Measurements from ENCODE around the gene GLYATL1B.

GLYATL1B gene

DNA sequence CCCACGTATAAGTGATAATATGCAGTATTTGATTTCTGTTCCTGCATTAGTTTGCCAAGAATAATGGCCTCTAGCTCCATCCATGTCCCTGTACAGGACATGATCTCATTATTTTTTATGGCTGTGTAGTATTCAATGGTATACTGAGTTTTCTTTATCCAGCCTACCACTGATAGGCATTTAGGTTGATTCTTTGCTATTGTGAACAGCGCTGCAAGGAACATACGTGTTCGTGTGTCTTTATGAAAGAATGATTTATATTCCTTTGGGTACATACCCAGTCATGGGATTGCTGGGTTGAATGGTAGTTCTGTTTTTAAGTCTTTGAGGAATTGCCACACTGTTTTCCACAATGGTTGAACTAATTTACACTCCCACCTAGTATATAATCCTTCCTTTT lies 55.1 kb downstream of the GLYATL1B start:
- TF ChIP-seq, protein P1, sequence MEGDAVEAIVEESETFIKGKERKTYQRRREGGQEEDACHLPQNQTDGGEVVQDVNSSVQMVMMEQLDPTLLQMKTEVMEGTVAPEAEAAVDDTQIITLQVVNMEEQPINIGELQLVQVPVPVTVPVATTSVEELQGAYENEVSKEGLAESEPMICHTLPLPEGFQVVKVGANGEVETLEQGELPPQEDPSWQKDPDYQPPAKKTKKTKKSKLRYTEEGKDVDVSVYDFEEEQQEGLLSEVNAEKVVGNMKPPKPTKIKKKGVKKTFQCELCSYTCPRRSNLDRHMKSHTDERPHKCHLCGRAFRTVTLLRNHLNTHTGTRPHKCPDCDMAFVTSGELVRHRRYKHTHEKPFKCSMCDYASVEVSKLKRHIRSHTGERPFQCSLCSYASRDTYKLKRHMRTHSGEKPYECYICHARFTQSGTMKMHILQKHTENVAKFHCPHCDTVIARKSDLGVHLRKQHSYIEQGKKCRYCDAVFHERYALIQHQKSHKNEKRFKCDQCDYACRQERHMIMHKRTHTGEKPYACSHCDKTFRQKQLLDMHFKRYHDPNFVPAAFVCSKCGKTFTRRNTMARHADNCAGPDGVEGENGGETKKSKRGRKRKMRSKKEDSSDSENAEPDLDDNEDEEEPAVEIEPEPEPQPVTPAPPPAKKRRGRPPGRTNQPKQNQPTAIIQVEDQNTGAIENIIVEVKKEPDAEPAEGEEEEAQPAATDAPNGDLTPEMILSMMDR (IDR thresholded peaks at IDR 0.05): no peak
- H3K9me3 ChIP-seq: no peaks in the 10 kb centered on the region
- no peaks in the 10 kb centered on the region for H3K27me3 ChIP-seq
- peaks cover 0 to 11% (median 0%) of the 10 kb centered on the region in 3 donors for H3K36me3 ChIP-seq
- peaks cover 0 to 25% (median 8%) of the 10 kb centered on the region in 4 donors for H3K4me1 ChIP-seq
- DNase-seq: no peak
- H3K27ac ChIP-seq: peak overlapping the region in 1 of 2 donors; percentile 88
- intact Hi-C loops (cut with DNase I; ENCODE audit: low total_unique reads): no loop called here
- no peak overlapping the region for H3K4me3 ChIP-seq

DNA sequence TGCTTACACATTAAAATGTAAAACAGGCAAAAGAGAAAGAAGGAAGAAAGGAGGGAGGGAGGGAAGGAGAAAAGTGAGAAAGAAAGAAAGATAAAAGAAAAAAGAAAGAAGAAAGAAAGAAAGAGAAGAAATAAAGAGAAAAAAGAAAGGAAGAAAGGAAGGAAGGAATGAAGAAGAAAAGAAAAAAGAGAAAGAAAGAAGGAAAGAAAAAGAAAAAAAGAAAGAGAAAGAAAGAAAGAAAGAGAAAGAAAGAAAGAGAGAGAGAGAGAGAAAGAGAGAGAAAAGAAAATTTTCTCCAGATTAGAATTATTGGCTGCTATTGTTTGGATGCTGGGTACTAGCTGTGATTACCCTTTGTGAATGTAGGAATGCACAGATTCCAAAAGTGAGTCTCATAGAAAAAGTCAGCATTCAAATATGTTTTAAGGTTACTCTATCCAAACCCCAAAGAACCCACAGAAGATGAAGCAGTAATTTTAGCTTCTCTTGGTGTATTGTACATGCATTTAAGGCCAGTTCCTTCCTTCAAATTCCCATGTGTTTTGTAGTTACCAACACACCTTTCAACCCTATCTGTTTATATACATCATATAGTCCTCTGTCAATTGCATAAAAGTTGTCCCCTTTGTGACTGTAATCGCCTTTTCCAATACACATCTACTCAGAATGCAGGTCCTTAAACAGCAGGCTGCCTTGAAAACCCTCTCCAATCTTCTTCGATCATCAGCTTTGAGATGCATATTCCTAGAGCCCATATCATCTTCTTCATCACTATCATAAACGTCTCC lies 55.8 kb downstream of the GLYATL1B start:
- TF ChIP-seq, protein P1 (IDR thresholded peaks at IDR 0.05): no peak
- DNase-seq: no peak
- no peaks in the 10 kb centered on the region for H3K9me3 ChIP-seq
- H3K27me3 ChIP-seq: no peaks in the 10 kb centered on the region
- peak overlapping the region; percentile 88 to 90 for H3K27ac ChIP-seq
- intact Hi-C loops (cut with DNase I; ENCODE audit: low total_unique reads): no loop called here
- H3K4me3 ChIP-seq: peak overlapping the region; percentile 69 to 89
- H3K36me3 ChIP-seq: peaks cover 0 to 11% (median 0%) of the 10 kb centered on the region in 3 donors
- H3K4me1 ChIP-seq: peaks cover 0 to 25% (median 8%) of the 10 kb centered on the region in 4 donors

DNA sequence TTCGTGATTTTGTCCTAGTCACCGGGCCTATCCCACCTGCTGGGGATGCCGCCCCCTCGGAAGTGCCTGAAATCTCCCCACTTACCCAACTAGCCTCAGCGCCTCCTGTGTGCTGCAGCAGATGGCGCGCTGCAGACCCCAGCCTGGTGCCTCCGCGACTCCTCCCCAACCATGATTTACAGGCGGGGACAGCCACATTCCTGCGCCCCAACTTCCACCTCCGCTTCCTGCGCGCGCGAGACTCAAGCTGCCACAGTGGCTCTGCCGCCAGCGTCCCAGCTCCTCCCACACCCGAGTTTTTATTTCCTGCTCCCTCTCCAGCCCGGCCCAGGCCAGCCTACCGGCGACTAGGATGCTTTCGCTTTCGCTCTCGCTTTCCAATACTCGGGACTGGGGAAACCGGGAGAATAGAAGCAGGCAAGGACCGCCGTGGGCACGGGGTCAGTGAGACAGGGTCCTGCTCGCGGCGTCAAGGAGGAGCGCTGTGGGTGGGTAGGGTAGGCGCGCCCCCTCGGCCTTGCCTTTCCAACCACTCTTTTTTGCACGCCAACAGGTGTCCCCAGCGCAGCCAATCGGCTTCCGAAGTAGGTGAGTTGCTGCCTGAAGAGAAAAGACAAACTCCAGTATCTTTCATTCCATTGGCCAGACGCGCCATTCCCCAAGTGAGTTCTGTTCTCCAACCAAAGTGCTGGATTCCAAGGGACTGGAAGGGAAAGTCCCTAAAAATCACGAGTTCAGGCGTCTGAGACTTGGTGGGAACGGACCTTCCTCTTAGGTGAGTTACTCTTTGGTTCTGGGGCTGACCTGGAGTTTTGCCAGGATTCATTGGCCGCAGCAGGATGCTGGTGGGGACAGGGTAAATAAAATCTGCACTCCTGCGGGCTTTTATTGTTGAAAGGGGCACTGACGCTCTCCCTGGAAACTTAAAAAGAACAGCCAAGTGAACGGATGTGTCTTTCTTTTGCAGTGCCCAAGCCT lies 56.7 kb downstream of the GLYATL1B start, which contains the start of gene FAM111A:
Gene FAM111A (plus strand): TSS at position 327 of the 978 bp plus-strand sequence. CDS start 6,017 bp downstream, outside the sequence.
- Histone ChIP-seq H3K9me3 (no peaks in the 10 kb centered on the region), H3K27me3 (no peaks in the 10 kb centered on the region), H3K4me1 (peaks cover 0 to 25% (median 8%) of the 10 kb centered on the region in 4 donors), H3K4me3 (peak within 1 kb of the TSS; percentile 69 to 89), H3K36me3 (peaks cover 0 to 8% (median 0%) of the 10 kb centered on the region in 3 donors), H3K27ac (peak within 1 kb of the TSS; percentile 88 to 90)
- peak; percentile 86 to 93 for DNase-seq
- intact Hi-C loops (cut with DNase I; ENCODE audit: low total_unique reads): no loop called here
- TF ChIP-seq, protein P1 (IDR thresholded peaks at IDR 0.05): peak in 1 of 2 experiments; percentile 9

DNA sequence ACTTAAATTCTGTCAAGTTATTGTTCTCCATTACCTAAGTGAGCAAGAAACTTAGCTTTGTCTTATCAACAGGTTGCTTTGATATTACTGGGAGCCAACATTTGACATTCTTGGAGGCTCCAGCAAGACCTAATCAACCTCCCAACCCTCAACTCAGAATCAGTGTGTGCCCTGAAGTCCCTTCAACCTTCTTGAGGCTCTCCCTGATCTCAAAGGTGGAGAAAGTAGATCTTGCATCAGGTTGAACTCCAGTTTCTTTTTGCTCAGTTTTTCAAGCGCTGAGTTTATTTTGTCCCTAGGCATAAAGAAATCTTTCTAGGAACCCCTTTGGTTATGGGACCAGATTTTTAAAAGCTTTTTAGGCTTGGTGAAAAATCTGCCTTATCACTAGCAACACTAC lies 58.0 kb downstream of the GLYATL1B start:
- no peak for DNase-seq
- H3K9me3 ChIP-seq: no peaks in the 10 kb centered on the region
- intact Hi-C loops (cut with DNase I; ENCODE audit: low total_unique reads): no loop called here
- H3K4me3 ChIP-seq: peak overlapping the region; percentile 52 to 89
- H3K27me3 ChIP-seq: no peaks in the 10 kb centered on the region
- TF ChIP-seq, protein P1 (IDR thresholded peaks at IDR 0.05): no peak
- peak overlapping the region; percentile 88 to 90 for H3K27ac ChIP-seq
- peaks cover 0 to 5% (median 0%) of the 10 kb centered on the region in 3 donors for H3K36me3 ChIP-seq
- H3K4me1 ChIP-seq: peaks cover 0 to 25% (median 8%) of the 10 kb centered on the region in 4 donors
